ENCODE data around the gene SLC16A1.

Gene SLC16A1

DNA sequence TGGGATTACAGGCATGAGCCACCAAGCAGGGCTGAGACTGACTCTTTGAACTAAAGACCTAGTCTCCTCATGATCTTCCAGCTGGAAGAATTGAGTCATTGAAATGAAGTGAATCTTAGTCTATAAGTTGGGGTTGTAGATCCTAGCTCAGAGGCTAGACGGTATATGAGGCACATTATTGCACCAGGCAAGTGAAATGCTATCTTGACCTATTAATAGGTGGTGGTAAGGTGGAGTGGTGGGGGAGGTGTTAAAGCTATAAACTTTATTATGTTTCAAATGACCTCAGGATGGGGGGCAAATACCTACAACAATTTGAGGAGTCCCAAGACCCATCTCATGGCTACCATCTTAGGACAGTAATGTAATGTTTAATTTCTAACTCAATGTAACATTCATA is 36.8 kb upstream of the SLC16A1 start:
- DNase-seq (ENCODE audit: low read depth), result no peak
- no peak for TF ChIP-seq CTCF (conservative IDR thresholded peaks at IDR 0.05; ENCODE audit: low read length)
- H3K4me3 ChIP-seq (ENCODE audit: low read length), result no peak overlapping the region

DNA sequence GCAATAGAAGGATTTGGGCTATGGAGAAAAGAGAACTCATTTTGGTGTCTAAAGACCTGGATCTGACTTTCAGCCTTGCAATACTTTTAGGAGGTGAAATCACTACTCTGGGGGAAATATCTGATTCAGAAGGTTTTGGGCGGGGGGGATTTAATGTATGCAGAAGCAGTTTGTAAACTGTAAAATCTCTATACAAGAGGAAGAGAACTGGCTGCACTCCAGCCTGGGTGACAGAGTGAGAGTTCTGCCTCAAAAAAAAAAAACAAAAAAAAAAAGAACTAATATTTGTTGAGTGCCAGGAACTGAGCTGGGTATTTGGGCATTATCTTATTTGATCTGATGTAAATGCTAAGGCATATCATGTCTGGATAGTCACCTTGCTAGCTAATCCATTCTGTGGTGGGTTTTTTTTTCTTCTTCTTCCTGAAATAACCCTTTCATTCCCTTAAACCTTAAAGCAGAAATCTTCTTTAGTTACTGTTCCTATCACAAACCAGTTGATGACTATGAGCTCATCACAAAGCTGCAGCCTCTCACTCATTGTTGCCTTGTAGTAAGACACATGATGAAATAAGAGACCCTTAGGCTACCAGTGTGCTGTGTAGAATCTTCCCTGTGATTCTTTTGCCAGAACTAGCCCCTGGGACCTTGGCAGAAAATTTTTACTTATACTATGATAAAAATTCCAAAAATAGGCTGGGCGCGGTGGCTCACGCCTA is 35.6 kb upstream of the SLC16A1 start:
- H3K4me3 ChIP-seq (ENCODE audit: low read length), result no peak overlapping the region
- no peak for TF ChIP-seq CTCF (conservative IDR thresholded peaks at IDR 0.05; ENCODE audit: low read length)
- no peak for DNase-seq (ENCODE audit: low read depth)

DNA sequence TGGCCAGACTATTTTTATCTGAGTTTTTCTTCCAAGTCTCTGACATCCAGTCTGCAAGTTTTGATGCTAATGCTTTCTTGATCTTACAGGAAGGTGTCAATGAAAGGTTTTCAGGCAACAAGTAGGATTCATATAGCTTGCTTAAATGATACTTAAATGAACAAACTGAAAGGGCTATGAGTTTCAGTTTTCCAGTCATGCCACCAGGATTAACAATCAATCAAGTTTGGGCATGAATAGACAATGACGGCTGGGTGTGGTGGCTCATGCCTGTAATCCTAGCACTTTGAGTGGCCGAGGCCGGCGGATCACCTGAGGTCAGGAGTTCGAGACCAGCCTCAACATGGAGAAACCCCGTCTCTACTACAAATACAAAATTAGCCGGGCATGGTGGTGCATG is 34.3 kb upstream of the SLC16A1 start:
- TF ChIP-seq CTCF (conservative IDR thresholded peaks at IDR 0.05; ENCODE audit: low read length), result no peak
- DNase-seq (ENCODE audit: low read depth), result no peak
- H3K4me3 ChIP-seq (ENCODE audit: low read length), result no peak overlapping the region

DNA sequence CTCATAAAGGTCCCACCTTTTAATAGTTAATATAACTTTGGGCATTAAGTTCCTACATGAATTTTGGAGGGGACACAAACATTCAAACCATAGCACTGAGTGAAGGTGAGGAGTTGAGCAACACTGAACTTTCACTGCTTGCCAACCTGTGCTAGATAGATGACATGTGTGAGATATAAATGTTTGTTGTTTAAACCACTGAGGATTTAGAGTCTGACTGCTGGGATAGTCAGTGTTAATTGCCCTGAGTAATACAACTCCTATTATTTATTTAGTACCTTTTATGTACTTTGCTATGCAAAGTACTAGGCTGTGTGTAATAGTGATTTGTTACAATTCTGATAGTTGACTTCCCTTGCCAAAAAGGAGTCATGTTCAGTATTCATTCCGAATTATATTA is 32.4 kb upstream of the SLC16A1 start:
- no peak for DNase-seq (ENCODE audit: low read depth)
- no peak for TF ChIP-seq CTCF (conservative IDR thresholded peaks at IDR 0.05; ENCODE audit: low read length)
- no peak overlapping the region for H3K4me3 ChIP-seq (ENCODE audit: low read length)

DNA sequence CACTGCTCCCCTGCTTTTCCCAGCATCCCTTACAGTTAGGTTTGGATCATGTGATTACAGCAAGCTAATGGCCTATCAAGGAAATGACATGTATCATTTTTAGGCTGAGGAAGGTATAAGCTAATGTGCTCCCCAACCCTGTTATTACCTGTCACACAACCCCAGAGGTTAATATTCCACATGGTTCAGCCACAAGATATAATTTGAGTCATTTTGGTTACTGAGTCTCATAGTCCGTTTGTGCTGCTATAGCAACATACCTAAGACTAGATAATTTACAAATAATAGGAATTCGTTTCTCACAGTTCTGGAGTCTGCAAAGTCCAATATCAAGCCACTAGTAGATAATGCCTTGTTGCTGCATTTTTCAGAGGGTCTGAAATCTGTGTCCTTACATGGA is 29.1 kb upstream of the SLC16A1 start:
- H3K4me3 ChIP-seq (ENCODE audit: low read length), result no peak overlapping the region
- no peak for TF ChIP-seq CTCF (conservative IDR thresholded peaks at IDR 0.05; ENCODE audit: low read length)
- no peak for DNase-seq (ENCODE audit: low read depth)

DNA sequence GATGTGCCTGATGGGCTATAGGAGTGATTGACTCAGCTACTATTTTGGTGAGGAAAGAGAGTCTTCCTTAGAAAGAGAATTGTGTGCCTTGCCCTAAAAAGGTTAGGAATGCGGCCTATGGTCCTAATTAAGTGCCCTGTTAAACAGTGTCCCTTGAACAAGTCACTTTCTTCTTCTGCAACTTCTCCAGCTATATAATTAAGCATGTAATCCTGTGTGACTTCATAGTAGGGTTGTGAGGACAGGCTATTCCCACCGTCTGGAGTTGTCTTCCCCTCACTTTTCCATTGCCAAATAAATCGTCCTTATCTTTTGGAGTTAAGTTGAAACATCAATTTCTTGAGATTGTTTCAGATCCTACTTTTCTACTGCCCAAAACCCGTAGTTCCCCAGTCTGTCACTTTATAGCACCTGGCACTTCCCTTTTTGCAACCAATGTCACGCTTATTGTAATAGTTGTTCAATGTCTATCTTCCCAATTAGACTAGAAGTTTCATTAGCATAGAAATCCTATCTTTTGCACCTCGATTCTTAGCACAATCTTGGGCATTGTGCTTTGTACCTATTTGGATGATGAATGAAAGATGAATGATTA is 27.6 kb upstream of the SLC16A1 start:
- TF ChIP-seq CTCF (conservative IDR thresholded peaks at IDR 0.05; ENCODE audit: low read length), result no peak
- DNase-seq (ENCODE audit: low read depth), result no peak
- H3K4me3 ChIP-seq (ENCODE audit: low read length), result no peak overlapping the region

DNA sequence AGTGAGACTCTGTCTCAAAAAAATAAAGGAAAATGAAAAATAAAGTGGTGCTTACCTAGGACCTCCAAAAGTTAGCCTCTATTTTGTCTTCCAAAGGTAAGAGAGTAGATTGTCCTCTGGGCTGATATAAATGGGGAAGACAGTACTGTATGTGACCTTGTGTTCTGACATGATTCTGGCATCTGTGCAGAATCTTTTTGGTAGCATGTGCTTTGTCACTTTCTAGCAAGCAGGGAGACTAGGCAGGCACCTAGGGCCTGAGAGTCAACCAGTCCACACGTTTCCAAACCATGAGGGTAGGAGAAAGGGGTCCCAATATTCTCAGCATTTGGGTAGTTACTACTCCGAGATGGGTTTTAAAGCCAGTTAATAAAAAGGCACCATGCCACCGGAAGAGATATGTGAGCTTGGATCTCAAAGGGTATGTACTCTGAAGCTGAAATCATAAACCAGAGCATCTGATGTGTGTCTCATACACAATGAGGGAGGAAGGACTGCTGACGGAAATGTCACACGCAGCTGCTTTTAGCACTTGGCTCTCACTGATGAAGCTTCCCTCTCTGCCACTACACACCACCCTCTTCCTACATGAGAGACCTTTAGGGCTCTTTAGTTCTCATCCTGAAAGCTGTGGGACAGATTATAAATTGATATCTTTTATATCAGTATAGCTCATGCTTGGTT is 27.0 kb upstream of the SLC16A1 start:
- TF ChIP-seq CTCF (conservative IDR thresholded peaks at IDR 0.05; ENCODE audit: low read length), result no peak
- DNase-seq (ENCODE audit: low read depth), result no peak
- no peak overlapping the region for H3K4me3 ChIP-seq (ENCODE audit: low read length)
